K562 (cell line): ENCODE results near the gene ZNF763. TPM values are rescaled to one million over a fixed set of nuclear protein-coding genes. Genes with fewer than 3 reads are reported as not detected.

Experiments
- ADNP ChIP-seq: fragments of 200-800 bp; sonication (Bioruptor generic); IDR thresholded peaks from 2 replicates; pipeline ENCODE4 v1.6.1; 2016; ENCODE audit warnings: missing genetic modification characterization, missing compliant biosample characterization
- ARHGAP35 ChIP-seq: fragments of 450-650 bp; IDR thresholded peaks from 2 replicates; pipeline ENCODE4 v1.6.1; 2018; ENCODE audit not compliant: partially characterized antibody
- BHLHE40 ChIP-seq: IDR thresholded peaks from 2 replicates; pipeline ENCODE4 v1.6.1; 2011; ENCODE audit warnings: low read length, improper control_type of control experiment
- CGGBP1 ChIP-seq: fragments of 250-450 bp; sonication (Bioruptor Pico); IDR thresholded peaks from 2 replicates; pipeline ENCODE4 v1.9.0; 2021; ENCODE audit warnings: mild to moderate bottlenecking
- HDAC1 ChIP-seq, 2 experiments: fragments of 450-650 bp; IDR thresholded peaks; 2 replicates each; pipeline ENCODE4 v1.6.1; 2016 to 2017; ENCODE audit warnings: inconsistent platforms in 1 of 2, mild to moderate bottlenecking in 1 of 2, moderate library complexity in 1 of 2
- HDAC6 ChIP-seq: IDR thresholded peaks from 2 replicates; pipeline ENCODE4 v1.6.1; 2012; ENCODE audit warnings: low read depth, mild to moderate bottlenecking, control low read depth, inconsistent platforms, low read length, moderate library complexity
- HINFP ChIP-seq: fragments of 450-650 bp; conservative IDR thresholded peaks from 2 replicates; pipeline ENCODE4 v1.6.1; 2016; ENCODE audit warnings: missing genetic modification characterization, low read depth, mild to moderate bottlenecking, control low read depth, missing compliant biosample characterization
- IRF2 ChIP-seq: sonication (generic); formaldehyde crosslinking; IDR thresholded peaks from 2 replicates; pipeline ENCODE4 v1.8.1; 2022; ENCODE audit warnings: mild to moderate bottlenecking, missing genetic modification reagents
- NEUROD1 ChIP-seq: fragments of 150-350 bp; IDR thresholded peaks from 2 replicates; pipeline ENCODE4 v1.6.1; 2014; ENCODE audit warnings: borderline replicate concordance, low read length, low read depth; ENCODE audit not compliant: partially characterized antibody
- PBX2 ChIP-seq, 2 experiments: IDR thresholded peaks in 1 of 2; conservative IDR thresholded peaks in 1 of 2; 2 replicates each; pipeline ENCODE4 v1.6.1; 2016; ENCODE audit warnings: low read depth in 2 of 2, mild to moderate bottlenecking in 1 of 2, missing compliant biosample characterization in 1 of 2, missing genetic modification characterization in 1 of 2, moderate library complexity in 1 of 2
- PHB ChIP-seq: fragments of 250-450 bp; sonication (Bioruptor Pico); IDR thresholded peaks from 2 replicates; pipeline ENCODE4 v1.5.0; 2021
- SMARCE1 ChIP-seq: fragments of 450-650 bp; IDR thresholded peaks from 2 replicates; pipeline ENCODE4 v1.7.1; 2016; ENCODE audit warnings: mild to moderate bottlenecking
- WHSC1 ChIP-seq: IDR thresholded peaks from one replicate; pipeline ENCODE4 v1.6.1; 2012; ENCODE audit warnings: low read length, control low read depth, inconsistent platforms
- ZKSCAN8 ChIP-seq: fragments of 200-800 bp; sonication (Bioruptor generic); IDR thresholded peaks from 2 replicates; pipeline ENCODE4 v1.6.1; 2016; ENCODE audit warnings: missing genetic modification characterization, missing compliant biosample characterization
- ZNF24 ChIP-seq: fragments of 450-650 bp; IDR thresholded peaks from 2 replicates; pipeline ENCODE4 v1.6.1; 2016
- ZNF507 ChIP-seq: conservative IDR thresholded peaks from 2 replicates; pipeline ENCODE4 v1.6.1; 2017; ENCODE audit warnings: missing genetic modification characterization, missing compliant biosample characterization
- ZNF644 ChIP-seq: fragments of 200-800 bp; sonication (Bioruptor generic); IDR thresholded peaks from 2 replicates; pipeline ENCODE4 v1.6.1; 2016; ENCODE audit warnings: low read depth, missing genetic modification characterization, missing compliant biosample characterization
- ZNF655 ChIP-seq: fragments of 250-450 bp; sonication (Bioruptor Pico); IDR thresholded peaks from 2 replicates; pipeline ENCODE4 v1.5.0; 2021
- ZNF699 ChIP-seq: fragments of 250-450 bp; sonication (Bioruptor Pico); IDR thresholded peaks from 2 replicates; pipeline ENCODE4 v1.8.0; 2021; ENCODE audit warnings: mild to moderate bottlenecking, moderate library complexity; ENCODE audit not compliant: insufficient replicate concordance
- ZZZ3 ChIP-seq: fragments of 450-650 bp; IDR thresholded peaks from 2 replicates; pipeline ENCODE4 v1.6.1; 2016; ENCODE audit warnings: antibody characterized with exemption, mild to moderate bottlenecking, moderate library complexity
- polyA plus RNA-seq, 8 experiments: library from polyadenylated mRNA; depleted of rRNA in 4 of 8; stranded (reverse) in 5 of 8; unstranded in 3 of 8; fragments of >200 nt; fragmentation: Nextera tagmentation in 2 of 8; fragmentation: Illumina TruSeq in 1 of 8; extraction: Ambion mirVana in 2 of 8; extraction: Trizol in 1 of 8; gene quantifications; 2 replicates each; pipeline versions ENCODE4 v1.2.1 to v1.2.3, GENCODE V29; 2011 to 2014; ENCODE audit warnings: inconsistent platforms in 1 of 8, missing spikeins in 1 of 8
- total RNA-seq, 7 experiments: library from RNA; depleted of rRNA in 6 of 7; stranded (reverse); fragments of >200 nt in 6 of 7; fragmentation: Illumina TruSeq in 2 of 7; extraction: Trizol in 2 of 7; gene quantifications; 2 replicates each; pipeline versions ENCODE4 v1.2.1 to v1.2.3, GENCODE V29; 2011 to 2021; ENCODE audit warnings: low replicate concordance in 1 of 7

ZNF763 gene
- total and polyA plus RNA-seq, 9 of the 15 experiments (the other 6 are each of a cell fraction or from before 2014, with no cell fraction given): 0.08 to 0.28 (median 0.16) TPM; not detected in 3

GRCh38 chr19:11924886-11925650 is 39.8 kb upstream of the ZNF763 start, which contains the start of gene ZNF700 (continued):
- TF ChIP-seq PBX2 (CRISPR knock-in tag; IDR thresholded peaks at IDR 0.05; ENCODE audit: low read depth): peak; percentile 96
- TF ChIP-seq PBX2 (tag; conservative IDR thresholded peaks at IDR 0.05; ENCODE audit: low read depth): peak; percentile 97
- no peak for TF ChIP-seq ZZZ3
- no peak for TF ChIP-seq ADNP (tag)
- no peak for TF ChIP-seq ZNF655 (CRISPR knock-in tag)
- TF ChIP-seq CGGBP1 (CRISPR knock-in tag): no peak
- no peak for TF ChIP-seq SMARCE1
- TF ChIP-seq ZNF24: 0 out of 2 replicates have a peak, but pooled peaks have one; percentile 33
- TF ChIP-seq HDAC1 (IDR thresholded peaks at IDR 0.05): peak in 1 of 2 experiments; percentile 55; a peak in 2 of 4 replicates
- no peak for TF ChIP-seq IRF2 (CRISPR knock-in tag)
- no peak for TF ChIP-seq ZNF507 (tag)
- TF ChIP-seq HDAC6: no peak
- no peak for TF ChIP-seq WHSC1
- TF ChIP-seq NEUROD1: no peak
- no peak for TF ChIP-seq BHLHE40
- TF ChIP-seq PHB: peak; percentile 20; the same call in 1 of the 2 replicates
- TF ChIP-seq ZNF644 (tag): no peak
- TF ChIP-seq HINFP: no peak
- TF ChIP-seq ZKSCAN8 (CRISPR knock-in tag): no peak
- TF ChIP-seq ARHGAP35: no peak
- TF ChIP-seq ZNF699: no peak
